ENCODE results near the gene PLEKHO2.
A peak's percentile ranks its signal among the peaks of the same experiment; 100 is the strongest.

The PLEKHO2 gene

GRCh38 chr15:64843991-64844390, 2.3 kb downstream of the PLEKHO2 start:
- Mint-ChIP-seq H3K4me1 (peaks cover 76% of the 10 kb centered on the region), H3K27ac (peak overlapping the region; percentile 76), H3K9me3 (no peaks in the 10 kb centered on the region), H3K27me3 (no peaks in the 10 kb centered on the region), H3K4me3 (peak overlapping the region; percentile 96), H3K36me3 (peaks cover 14% of the 10 kb centered on the region)
- ATAC-seq, result no peak

- H3K9me3 Mint-ChIP-seq, result no peaks in the 10 kb centered on the region
- H3K27ac Mint-ChIP-seq, result peak overlapping the region; percentile 76
- peak overlapping the region; percentile 96 for H3K4me3 Mint-ChIP-seq
- no peaks in the 10 kb centered on the region for H3K27me3 Mint-ChIP-seq
- H3K36me3 Mint-ChIP-seq, result peaks cover 14% of the 10 kb centered on the region
- ATAC-seq, result no peak
- H3K4me1 Mint-ChIP-seq, result peaks cover 76% of the 10 kb centered on the region
Measured at GRCh38 chr15:64844576-64845145, 2.9 kb downstream of the PLEKHO2 start.

GRCh38 chr15:64845183-64845611, 3.5 kb downstream of the PLEKHO2 start:
- Mint-ChIP-seq H3K27me3 (no peaks in the 10 kb centered on the region), H3K27ac (peak overlapping the region; percentile 76), H3K4me1 (peaks cover 74% of the 10 kb centered on the region), H3K4me3 (peak overlapping the region; percentile 96), H3K9me3 (no peaks in the 10 kb centered on the region), H3K36me3 (peaks cover 14% of the 10 kb centered on the region)
- ATAC-seq, result no peak

GRCh38 chr15:64845831-64846595, 4.3 kb downstream of the PLEKHO2 start:
- Mint-ChIP-seq H3K9me3 (no peaks in the 10 kb centered on the region), H3K27me3 (no peaks in the 10 kb centered on the region), H3K4me1 (peaks cover 74% of the 10 kb centered on the region), H3K36me3 (peaks cover 21% of the 10 kb centered on the region), H3K27ac (peak overlapping the region; percentile 76), H3K4me3 (peak overlapping the region; percentile 96)
- no peak for ATAC-seq

GRCh38 chr15:64847016-64847415, 5.3 kb downstream of the PLEKHO2 start:
- no peaks in the 10 kb centered on the region for H3K27me3 Mint-ChIP-seq
- H3K4me1 Mint-ChIP-seq, result peaks cover 84% of the 10 kb centered on the region
- H3K27ac Mint-ChIP-seq, result peak overlapping the region; percentile 76
- no peak for ATAC-seq
- H3K4me3 Mint-ChIP-seq, result no peak overlapping the region
- no peaks in the 10 kb centered on the region for H3K9me3 Mint-ChIP-seq
- peaks cover 29% of the 10 kb centered on the region for H3K36me3 Mint-ChIP-seq

GRCh38 chr15:64847448-64847847, 5.7 kb downstream of the PLEKHO2 start:
- H3K4me1 Mint-ChIP-seq, result peaks cover 84% of the 10 kb centered on the region
- H3K9me3 Mint-ChIP-seq, result no peaks in the 10 kb centered on the region
- H3K27me3 Mint-ChIP-seq, result no peaks in the 10 kb centered on the region
- H3K4me3 Mint-ChIP-seq, result no peak overlapping the region
- peaks cover 33% of the 10 kb centered on the region for H3K36me3 Mint-ChIP-seq
- ATAC-seq, result no peak
- H3K27ac Mint-ChIP-seq, result peak overlapping the region; percentile 76

- Mint-ChIP-seq H3K9me3 (no peaks in the 10 kb centered on the region), H3K27ac (peak overlapping the region; percentile 76), H3K4me1 (peaks cover 77% of the 10 kb centered on the region), H3K36me3 (peaks cover 33% of the 10 kb centered on the region), H3K27me3 (no peaks in the 10 kb centered on the region), H3K4me3 (no peak overlapping the region)
- ATAC-seq, result no peak
Measured at GRCh38 chr15:64847876-64848716, 6.4 kb downstream of the PLEKHO2 start.

GRCh38 chr15:64850778-64851502, 9.2 kb downstream of the PLEKHO2 start:
- Mint-ChIP-seq H3K4me3 (no peak overlapping the region), H3K4me1 (peaks cover 70% of the 10 kb centered on the region), H3K27ac (peak overlapping the region; percentile 1), H3K9me3 (no peaks in the 10 kb centered on the region), H3K27me3 (no peaks in the 10 kb centered on the region), H3K36me3 (peaks cover 49% of the 10 kb centered on the region)
- ATAC-seq, result no peak

GRCh38 chr15:64851503-64851840, 9.8 kb downstream of the PLEKHO2 start:
- peaks cover 54% of the 10 kb centered on the region for H3K36me3 Mint-ChIP-seq
- ATAC-seq, result no peak
- no peaks in the 10 kb centered on the region for H3K9me3 Mint-ChIP-seq
- H3K27me3 Mint-ChIP-seq, result no peaks in the 10 kb centered on the region
- peaks cover 70% of the 10 kb centered on the region for H3K4me1 Mint-ChIP-seq
- H3K27ac Mint-ChIP-seq, result peak overlapping the region; percentile 1
- no peak overlapping the region for H3K4me3 Mint-ChIP-seq

GRCh38 chr15:64854041-64854440, 12.3 kb downstream of the PLEKHO2 start:
- Mint-ChIP-seq H3K4me3 (no peak overlapping the region), H3K36me3 (peaks cover 71% of the 10 kb centered on the region), H3K9me3 (no peaks in the 10 kb centered on the region), H3K27me3 (no peaks in the 10 kb centered on the region), H3K27ac (no peak overlapping the region), H3K4me1 (peaks cover 72% of the 10 kb centered on the region)
- no peak for ATAC-seq

GRCh38 chr15:64854526-64854925, 12.8 kb downstream of the PLEKHO2 start:
- H3K36me3 Mint-ChIP-seq, result peaks cover 76% of the 10 kb centered on the region
- no peak for ATAC-seq

GRCh38 chr15:64855205-64855975, 13.7 kb downstream of the PLEKHO2 start:
- Mint-ChIP-seq H3K27me3 (no peaks in the 10 kb centered on the region), H3K27ac (peak overlapping the region; percentile 80), H3K4me3 (no peak overlapping the region), H3K36me3 (peaks cover 79% of the 10 kb centered on the region), H3K4me1 (peaks cover 71% of the 10 kb centered on the region), H3K9me3 (no peaks in the 10 kb centered on the region)
- no peak for ATAC-seq

More at GRCh38 chr15:64854526-64854925, 12.8 kb downstream of the PLEKHO2 start:
- no peaks in the 10 kb centered on the region for H3K9me3 Mint-ChIP-seq
- H3K27ac Mint-ChIP-seq, result no peak overlapping the region
- H3K27me3 Mint-ChIP-seq, result no peaks in the 10 kb centered on the region
- H3K4me1 Mint-ChIP-seq, result peaks cover 72% of the 10 kb centered on the region
- H3K4me3 Mint-ChIP-seq, result no peak overlapping the region

- peaks cover 59% of the 10 kb centered on the region for H3K4me1 Mint-ChIP-seq
- H3K27ac Mint-ChIP-seq, result peak overlapping the region; percentile 80
- no peaks in the 10 kb centered on the region for H3K27me3 Mint-ChIP-seq
- H3K4me3 Mint-ChIP-seq, result peak overlapping the region; percentile 4
- H3K36me3 Mint-ChIP-seq, result peaks cover 82% of the 10 kb centered on the region
- no peaks in the 10 kb centered on the region for H3K9me3 Mint-ChIP-seq
- no peak for ATAC-seq
Measured at GRCh38 chr15:64856429-64857145, 14.9 kb downstream of the PLEKHO2 start.

- no peaks in the 10 kb centered on the region for H3K27me3 Mint-ChIP-seq
- no peak for ATAC-seq
- H3K27ac Mint-ChIP-seq, result peak overlapping the region; percentile 80
- H3K4me3 Mint-ChIP-seq, result no peak overlapping the region
- peaks cover 59% of the 10 kb centered on the region for H3K4me1 Mint-ChIP-seq
- H3K9me3 Mint-ChIP-seq, result no peaks in the 10 kb centered on the region
- H3K36me3 Mint-ChIP-seq, result peaks cover 82% of the 10 kb centered on the region
Measured at GRCh38 chr15:64857421-64857820, 15.7 kb downstream of the PLEKHO2 start.

All from stimulated activated memory B cell treated with anti-CD40 and anti-IgM and Interleukin-4, amounts not matched to agents 10 μg/mL and 1 μg/mL and 100 μg/mL, for 72 hours (primary cell).